H9 (cell line): ENCODE results near the gene STX5. TPM values are rescaled to one million over a fixed set of nuclear protein-coding genes. Genes with fewer than 3 reads are reported as not detected.

Experiments used
- DNase-seq: peaks from one replicate; pipeline ENCODE4 v3.0.0-alpha.2; 2017
- H2AFZ ChIP-seq: one replicate; pipeline ENCODE4 v1.6.1; 2013; ENCODE audit warnings: mild to moderate bottlenecking, low read length, control low read depth, moderate library complexity
- H2AK5ac ChIP-seq: 2 replicates; pipeline ENCODE4 v1.6.1; 2013; ENCODE audit warnings: low read length, control low read depth, mixed read lengths; ENCODE audit not compliant: insufficient read length
- H2BK120ac ChIP-seq: one replicate; pipeline ENCODE4 v1.6.1; 2013; ENCODE audit warnings: low read depth, mild to moderate bottlenecking, low read length, control low read depth, inconsistent platforms; ENCODE audit not compliant: poor library complexity, severe bottlenecking
- H2BK12ac ChIP-seq: 2 replicates; pipeline ENCODE4 v1.6.1; 2013; ENCODE audit warnings: low read length, control low read depth, mixed read lengths, low read depth; ENCODE audit not compliant: insufficient read length
- H2BK15ac ChIP-seq: 2 replicates; pipeline ENCODE4 v1.6.1; 2013; ENCODE audit warnings: low read depth, low read length, control low read depth
- H2BK20ac ChIP-seq: one replicate; pipeline ENCODE4 v1.6.1; 2013; ENCODE audit warnings: low read depth, mild to moderate bottlenecking, low read length, control low read depth, inconsistent platforms; ENCODE audit not compliant: poor library complexity, severe bottlenecking
- H2BK5ac ChIP-seq: 2 replicates; pipeline ENCODE4 v1.6.1; 2013; ENCODE audit warnings: low read length, control low read depth, mixed read lengths; ENCODE audit not compliant: insufficient read length
- H3K14ac ChIP-seq: 2 replicates; pipeline ENCODE4 v1.6.1; 2013; ENCODE audit warnings: low read length, control low read depth; ENCODE audit not compliant: insufficient read depth
- H3K18ac ChIP-seq: 2 replicates; pipeline ENCODE4 v1.6.1; 2013; ENCODE audit warnings: low read depth, mild to moderate bottlenecking, mixed read lengths, low read length, control low read depth; ENCODE audit not compliant: insufficient read length
- H3K23ac ChIP-seq: 2 replicates; pipeline ENCODE4 v1.6.1; 2013; ENCODE audit warnings: low read length, control low read depth, mixed read lengths, low read depth; ENCODE audit not compliant: insufficient read length
- H3K23me2 ChIP-seq: 2 replicates; pipeline ENCODE4 v1.6.1; 2013; ENCODE audit warnings: low read depth, mild to moderate bottlenecking, mixed read lengths, low read length, control low read depth; ENCODE audit not compliant: insufficient read length, poor library complexity, severe bottlenecking
- H3K27ac ChIP-seq: 2 replicates; pipeline ENCODE4 v1.5.1; 2013; ENCODE audit warnings: low read length, control low read depth, mixed read lengths, low read depth; ENCODE audit not compliant: insufficient read length
- H3K27me3 ChIP-seq: 2 replicates; pipeline ENCODE4 v1.6.1; 2013; ENCODE audit warnings: low read length, control low read depth, inconsistent platforms; ENCODE audit not compliant: insufficient read depth
- H3K4ac ChIP-seq: 2 replicates; pipeline ENCODE4 v1.6.1; 2013; ENCODE audit warnings: low read depth, mild to moderate bottlenecking, control low read depth, inconsistent platforms, low read length, moderate library complexity
- H3K4me1 ChIP-seq: 2 replicates; pipeline ENCODE4 v1.6.1; 2013; ENCODE audit warnings: low read length, control low read depth, inconsistent platforms; ENCODE audit not compliant: insufficient read depth
- H3K4me2 ChIP-seq: 2 replicates; pipeline ENCODE4 v1.6.1; 2013; ENCODE audit warnings: low read length, control low read depth, mixed read lengths; ENCODE audit not compliant: insufficient read length, insufficient read depth
- H3K56ac ChIP-seq: 2 replicates; pipeline ENCODE4 v1.6.1; 2013; ENCODE audit warnings: low read depth, mild to moderate bottlenecking, mixed read lengths, low read length, control low read depth; ENCODE audit not compliant: insufficient read length
- H3K79me1 ChIP-seq: 2 replicates; pipeline ENCODE4 v1.6.1; 2013; ENCODE audit warnings: low read depth, mild to moderate bottlenecking, moderate library complexity, low read length, control low read depth, inconsistent platforms; ENCODE audit not compliant: insufficient read depth, poor library complexity, severe bottlenecking
- H3K79me2 ChIP-seq: 2 replicates; pipeline ENCODE4 v1.6.1; 2013; ENCODE audit warnings: low read length, control low read depth, inconsistent platforms; ENCODE audit not compliant: insufficient read depth
- H3K9ac ChIP-seq: 2 replicates; pipeline ENCODE4 v1.6.1; 2013; ENCODE audit warnings: low read length, control low read depth, mixed read lengths; ENCODE audit not compliant: insufficient read length; ENCODE audit errors: extremely low read depth
- H3K9me3 ChIP-seq: one replicate; pipeline ENCODE4 v1.6.1; 2013; ENCODE audit warnings: low read depth, low read length, inconsistent platforms; ENCODE audit not compliant: control insufficient read depth
- H3T11ph ChIP-seq: one replicate; pipeline ENCODE4 v1.6.1; 2013; ENCODE audit warnings: mild to moderate bottlenecking, low read length, control low read depth, inconsistent platforms
- H4K20me1 ChIP-seq: one replicate; pipeline ENCODE4 v1.6.1; 2013; ENCODE audit not compliant: control insufficient read depth, insufficient read length, insufficient read depth
- H4K5ac ChIP-seq: 2 replicates; pipeline ENCODE4 v1.6.1; 2013; ENCODE audit warnings: low read depth, mild to moderate bottlenecking, mixed read lengths, low read length, control low read depth; ENCODE audit not compliant: insufficient read length
- H4K8ac ChIP-seq: replicated peaks from 2 replicates; pipeline ENCODE4 v1.6.1; 2013; ENCODE audit warnings: low read length, control low read depth, mixed read lengths, low read depth; ENCODE audit not compliant: insufficient read length
- H4K91ac ChIP-seq: 2 replicates; pipeline ENCODE4 v1.6.1; 2013; ENCODE audit warnings: low read depth, mild to moderate bottlenecking, moderate library complexity, mixed read lengths, low read length, control low read depth; ENCODE audit not compliant: insufficient read length
- H3K27ac Mint-ChIP-seq, 3 experiments: 2 replicates in 2 of 3; 3 replicates in 1 of 3; pipeline ENCODE4 v1.8.0; 2020 to 2021; ENCODE audit warnings: mixed read lengths in 3 of 3, mild to moderate bottlenecking in 1 of 3, moderate library complexity in 1 of 3
- H3K27me3 Mint-ChIP-seq: 2 replicates; pipeline ENCODE4 v1.8.0; 2021; ENCODE audit warnings: low read depth, mild to moderate bottlenecking, moderate library complexity, mixed read lengths
- H3K36me3 Mint-ChIP-seq, 3 experiments: 2 replicates in 2 of 3; 3 replicates in 1 of 3; pipeline ENCODE4 v1.8.0; 2020 to 2021; ENCODE audit warnings: low read depth in 3 of 3, mixed read lengths in 3 of 3; ENCODE audit not compliant: insufficient read depth in 1 of 3
- H3K4me1 Mint-ChIP-seq, 2 experiments: 2 replicates each; pipeline ENCODE4 v1.8.0; 2020; ENCODE audit warnings: mixed read lengths in 2 of 2
- H3K4me3 Mint-ChIP-seq, 2 experiments: 2 replicates in 1 of 2; 3 replicates in 1 of 2; pipeline ENCODE4 v1.8.0; 2020 to 2021; ENCODE audit warnings: mild to moderate bottlenecking in 2 of 2, mixed read lengths in 2 of 2, moderate library complexity in 1 of 2
- H3K9me3 Mint-ChIP-seq, 2 experiments: 2 replicates in 1 of 2; 3 replicates in 1 of 2; pipeline ENCODE4 v1.8.0; 2020; ENCODE audit warnings: mild to moderate bottlenecking in 2 of 2, mixed read lengths in 2 of 2, moderate library complexity in 1 of 2
- WGBS: extraction: QIAGEN DNeasy Blood & Tissue Kit; methylation state at CpG from one replicate; pipeline ENCODE4 v1.1.7; 2013; ENCODE audit warnings: missing lambda C conversion rate, low lambda C conversion rate, mixed read lengths; ENCODE audit not compliant: insufficient read length; ENCODE audit errors: extremely low coverage; 5-methylcytosine and 5-hydroxymethylcytosine counted together
- total RNA-seq: library from RNA; stranded (reverse); gene quantifications from 2 replicates; pipeline ENCODE4 v1.2.1, GENCODE V29; 2021
- TF ChIP-seq, protein P1 (sequence below): fragments of 200-600 bp; sonication (generic); conservative IDR thresholded peaks from 3 replicates; pipeline ENCODE4 v1.8.0; 2021; ENCODE audit warnings: antibody characterized with exemption, mild to moderate bottlenecking

STX5 gene
- total RNA-seq, 1 experiment from 2014 or later = 33.5 TPM

DNA sequence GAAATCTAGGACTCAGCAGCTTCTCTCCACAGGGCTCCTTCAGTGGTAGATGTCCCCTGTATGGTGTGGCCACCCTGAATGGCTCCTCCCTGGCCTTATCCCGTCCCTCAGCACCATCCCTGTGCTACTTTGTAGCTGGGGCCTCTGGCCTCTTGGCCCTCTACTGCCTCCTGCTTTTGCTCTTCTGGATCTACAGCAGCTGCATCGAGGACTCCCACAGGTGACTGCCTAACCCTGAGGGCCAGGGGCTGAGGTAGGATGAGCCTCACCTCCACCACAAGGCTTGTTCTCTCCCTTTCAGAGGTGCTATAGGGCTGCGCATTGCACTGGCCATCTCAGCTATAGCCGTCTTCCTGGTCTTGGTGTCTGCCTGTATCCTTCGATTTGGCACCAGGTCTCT, 42.9 kb downstream of the STX5 start:
- Histone ChIP-seq H4K8ac (no peak overlapping the region), H3K4me1 (no peaks in the 10 kb centered on the region), H3K27ac (no peak overlapping the region), H2BK15ac (no peak overlapping the region), H3K23ac (no peak overlapping the region), H2BK12ac (no peak overlapping the region), H2BK20ac (no peak overlapping the region), H3K18ac (no peak overlapping the region), H3K79me1 (no peaks in the 10 kb centered on the region), H4K91ac (no peak overlapping the region), H3K23me2 (peaks cover 4% of the 10 kb centered on the region), H2BK120ac (no peak overlapping the region), H4K5ac (no peak overlapping the region), H3K9me3 (no peaks in the 10 kb centered on the region), H3K14ac (no peak overlapping the region), H3K56ac (no peak overlapping the region), H3T11ph (no peak overlapping the region), H4K20me1 (no peaks in the 10 kb centered on the region), H3K27me3 (no peaks in the 10 kb centered on the region), H3K4me2 (no peak overlapping the region), H2AK5ac (no peak overlapping the region), H3K9ac (no peak overlapping the region), H3K79me2 (no peaks in the 10 kb centered on the region; the same call in 1 of the 2 replicates), H2AFZ (no peak overlapping the region), H2BK5ac (no peak overlapping the region), H3K4ac (no peak overlapping the region)
- no CpG with 5 or more reads among the region's 5 CpGs for WGBS
- DNase-seq = peak; percentile 59
- Mint-ChIP-seq H3K36me3 (peaks cover 17 to 65% (median 40%) of the 10 kb centered on the region in 3 experiments; a peak in 6 of 7 replicates), H3K4me1 (peaks cover 27 to 37% of the 10 kb centered on the region in 2 experiments), H3K27me3 (no peaks in the 10 kb centered on the region; the same call in 1 of the 2 replicates), H3K27ac (peak overlapping the region in 2 of 3 experiments; percentile 57 to 90; a peak in 4 of 7 replicates), H3K9me3 (no peaks in the 10 kb centered on the region; a peak in 1 of 5 replicates), H3K4me3 (peak overlapping the region; percentile 89 to 94)
- TF ChIP-seq, protein P1, sequence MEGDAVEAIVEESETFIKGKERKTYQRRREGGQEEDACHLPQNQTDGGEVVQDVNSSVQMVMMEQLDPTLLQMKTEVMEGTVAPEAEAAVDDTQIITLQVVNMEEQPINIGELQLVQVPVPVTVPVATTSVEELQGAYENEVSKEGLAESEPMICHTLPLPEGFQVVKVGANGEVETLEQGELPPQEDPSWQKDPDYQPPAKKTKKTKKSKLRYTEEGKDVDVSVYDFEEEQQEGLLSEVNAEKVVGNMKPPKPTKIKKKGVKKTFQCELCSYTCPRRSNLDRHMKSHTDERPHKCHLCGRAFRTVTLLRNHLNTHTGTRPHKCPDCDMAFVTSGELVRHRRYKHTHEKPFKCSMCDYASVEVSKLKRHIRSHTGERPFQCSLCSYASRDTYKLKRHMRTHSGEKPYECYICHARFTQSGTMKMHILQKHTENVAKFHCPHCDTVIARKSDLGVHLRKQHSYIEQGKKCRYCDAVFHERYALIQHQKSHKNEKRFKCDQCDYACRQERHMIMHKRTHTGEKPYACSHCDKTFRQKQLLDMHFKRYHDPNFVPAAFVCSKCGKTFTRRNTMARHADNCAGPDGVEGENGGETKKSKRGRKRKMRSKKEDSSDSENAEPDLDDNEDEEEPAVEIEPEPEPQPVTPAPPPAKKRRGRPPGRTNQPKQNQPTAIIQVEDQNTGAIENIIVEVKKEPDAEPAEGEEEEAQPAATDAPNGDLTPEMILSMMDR = no peak
